Measurements from ENCODE around the gene DISC1. TPM values are rescaled to one million over a fixed set of nuclear protein-coding genes. Genes with fewer than 3 reads are reported as not detected.

The DISC1 gene
- total RNA-seq, 2 experiments from 2014 or later: 19.8 to 20.0 TPM

DNA sequence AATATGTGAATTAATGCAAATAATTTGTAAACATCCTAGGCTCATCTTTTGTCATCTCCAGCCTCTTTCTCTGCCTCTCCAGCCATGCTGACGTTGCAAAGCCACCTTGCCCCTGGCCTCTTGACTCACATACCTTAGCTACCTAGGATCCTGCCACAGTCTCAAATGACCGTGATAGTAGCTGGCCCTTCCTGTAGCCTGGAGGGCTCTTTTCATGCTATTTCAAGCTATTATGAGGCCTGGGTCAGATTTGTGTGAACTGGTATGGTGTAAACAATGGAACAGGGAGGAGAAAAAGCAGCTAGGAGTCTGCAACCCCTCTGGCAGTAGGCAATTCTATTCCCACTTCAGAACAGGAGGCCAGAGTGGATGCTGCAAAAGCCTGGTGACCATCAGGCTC, 337.7 kb downstream of the DISC1 start:
- Histone ChIP-seq H3K36me3 (ENCODE audit: insufficient read depth, low read length) (peaks cover 7% of the 10 kb centered on the region), H3K4me1 (ENCODE audit: insufficient read depth, low read length) (no peaks in the 10 kb centered on the region), H3K9me3 (ENCODE audit: control insufficient read depth in 1 of 2, insufficient read depth in 1 of 2, low read length in 2 of 2) (no peaks in the 10 kb centered on the region), H3K4me3 (ENCODE audit: low read length) (no peak overlapping the region), H3K27me3 (ENCODE audit: control insufficient read depth in 1 of 2, insufficient read depth in 2 of 2, low read length in 2 of 2) (no peaks in the 10 kb centered on the region), H3K27ac (ENCODE audit: low read depth in 1 of 2, low read length in 2 of 2) (no peak overlapping the region)
- DNase-seq (no peak), ATAC-seq (ENCODE audit: poor library complexity) (no peak)
- Mint-ChIP-seq H3K36me3 (ENCODE audit: low read depth) (peaks cover 82% of the 10 kb centered on the region), H3K27ac (no peak overlapping the region), H3K9me3 (no peaks in the 10 kb centered on the region), H3K4me1 (ENCODE audit: low read depth) (no peaks in the 10 kb centered on the region), H3K4me3 (no peak overlapping the region), H3K27me3 (no peaks in the 10 kb centered on the region)
- intact Hi-C loops (cut with DNase I, micrococcal nuclease): no loop called here
- ChIA-PET POLR2A (no interaction called here), CTCF (no interaction called here)
- TF ChIP-seq CTCF (IDR thresholded peaks at IDR 0.05): no peak

GRCh38 chr1:231964961-231965360, 338.4 kb downstream of the DISC1 start:
- no peaks in the 10 kb centered on the region for H3K27me3 ChIP-seq (ENCODE audit: control insufficient read depth in 1 of 2, insufficient read depth in 2 of 2, low read length in 2 of 2)
- H3K36me3 ChIP-seq (ENCODE audit: insufficient read depth, low read length): peaks cover 5% of the 10 kb centered on the region
- ChIA-PET POLR2A (no interaction called here), CTCF (no interaction called here)
- ATAC-seq (ENCODE audit: poor library complexity) (no peak), DNase-seq (no peak)
- TF ChIP-seq CTCF (IDR thresholded peaks at IDR 0.05): no peak
- Mint-ChIP-seq H3K4me3 (no peak overlapping the region), H3K9me3 (no peaks in the 10 kb centered on the region), H3K4me1 (ENCODE audit: low read depth) (no peaks in the 10 kb centered on the region), H3K27me3 (no peaks in the 10 kb centered on the region), H3K27ac (no peak overlapping the region), H3K36me3 (ENCODE audit: low read depth) (peaks cover 80% of the 10 kb centered on the region)
- H3K27ac ChIP-seq (ENCODE audit: low read depth in 1 of 2, low read length in 2 of 2): no peak overlapping the region
- intact Hi-C loops (cut with DNase I, micrococcal nuclease): no loop called here
- H3K4me1 ChIP-seq (ENCODE audit: insufficient read depth, low read length): no peaks in the 10 kb centered on the region
- H3K9me3 ChIP-seq (ENCODE audit: control insufficient read depth in 1 of 2, insufficient read depth in 1 of 2, low read length in 2 of 2): no peaks in the 10 kb centered on the region
- no peak overlapping the region for H3K4me3 ChIP-seq (ENCODE audit: low read length)

DNA sequence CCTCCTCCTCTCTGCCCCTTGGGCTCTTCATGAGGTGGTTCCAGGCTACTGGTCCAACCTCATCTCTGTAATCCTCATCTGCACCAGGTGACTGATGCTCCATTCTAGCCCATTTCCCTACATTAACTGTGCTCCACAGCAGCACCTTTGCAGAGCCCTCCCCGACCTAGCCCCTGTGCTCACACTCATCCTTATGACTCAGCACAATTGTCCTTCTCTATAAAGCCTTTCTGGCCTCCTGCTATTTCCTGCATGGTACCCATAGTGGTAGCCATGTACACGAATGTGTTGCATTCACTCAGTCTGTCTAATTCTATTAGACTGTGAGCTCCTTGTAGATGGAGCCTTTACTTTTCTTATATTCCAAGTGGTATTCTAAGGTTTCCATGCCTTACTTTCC, 339.0 kb downstream of the DISC1 start:
- ATAC-seq (ENCODE audit: poor library complexity): no peak

More for the DNA sequence above, 339.0 kb downstream of the DISC1 start:
- no peak overlapping the region for H3K4me3 Mint-ChIP-seq
- DNase-seq: no peak
- H3K27ac ChIP-seq (ENCODE audit: low read depth in 1 of 2, low read length in 2 of 2): no peak overlapping the region
- no peaks in the 10 kb centered on the region for H3K4me1 ChIP-seq (ENCODE audit: insufficient read depth, low read length)
- no peaks in the 10 kb centered on the region for H3K9me3 ChIP-seq (ENCODE audit: control insufficient read depth in 1 of 2, insufficient read depth in 1 of 2, low read length in 2 of 2)
- no peak for TF ChIP-seq CTCF (IDR thresholded peaks at IDR 0.05)
- no peaks in the 10 kb centered on the region for H3K27me3 Mint-ChIP-seq
- intact Hi-C loops (cut with DNase I, micrococcal nuclease): no loop called here
- H3K4me3 ChIP-seq (ENCODE audit: low read length): no peak overlapping the region
- H3K9me3 Mint-ChIP-seq: no peaks in the 10 kb centered on the region
- POLR2A ChIA-PET: no interaction called here
- peaks cover 5% of the 10 kb centered on the region for H3K36me3 ChIP-seq (ENCODE audit: insufficient read depth, low read length)
- CTCF ChIA-PET: no interaction called here
- H3K27me3 ChIP-seq (ENCODE audit: control insufficient read depth in 1 of 2, insufficient read depth in 2 of 2, low read length in 2 of 2): no peaks in the 10 kb centered on the region
- no peak overlapping the region for H3K27ac Mint-ChIP-seq
- no peaks in the 10 kb centered on the region for H3K4me1 Mint-ChIP-seq (ENCODE audit: low read depth)
- H3K36me3 Mint-ChIP-seq (ENCODE audit: low read depth): peaks cover 77% of the 10 kb centered on the region

Measured in CD4-positive, alpha-beta T cell (primary cell).